HL-60 (cell line): ENCODE data around the gene PSMA1.
"Not testable (repeated sequence)": the region's sequence is repeated elsewhere in the genome, so short reads cannot be mapped to it uniquely, and the experiment has no call there.

Source experiments
- DNase-seq, 2 experiments: peaks; one replicate each; pipeline ENCODE4 v3.0.0-alpha.2; 2010 to 2020; ENCODE audit warnings: low read depth in 1 of 2, low spot score in 1 of 2
- H3K27ac ChIP-seq: fragments of 250-450 bp; sonication (Bioruptor Pico); replicated peaks from 2 replicates; pipeline ENCODE4 v1.5.1; 2020; ENCODE audit warnings: mild to moderate bottlenecking, moderate library complexity
- H3K27me3 ChIP-seq: fragments of 250-450 bp; sonication (Bioruptor Pico); 2 replicates; pipeline ENCODE4 v1.5.1; 2021; ENCODE audit warnings: mild to moderate bottlenecking, moderate library complexity; ENCODE audit not compliant: insufficient read depth, poor library complexity, severe bottlenecking
- H3K4me3 ChIP-seq: replicated peaks from 2 replicates; pipeline ENCODE4 v1.5.1; 2011; ENCODE audit warnings: mild to moderate bottlenecking, control low read depth, low read length; ENCODE audit not compliant: insufficient read depth
- GABPA ChIP-seq: IDR thresholded peaks from 2 replicates; pipeline ENCODE4 v1.6.1; 2012; ENCODE audit warnings: low read depth
- POLR2AphosphoS5 ChIP-seq: IDR thresholded peaks from 2 replicates; pipeline ENCODE4 v1.6.1; 2012; ENCODE audit warnings: low read depth
- REST ChIP-seq: IDR thresholded peaks from 2 replicates; pipeline ENCODE4 v1.6.1; 2012; ENCODE audit warnings: low read depth; ENCODE audit not compliant: insufficient replicate concordance
- SPI1 ChIP-seq: IDR thresholded peaks from 2 replicates; pipeline ENCODE4 v1.6.1; 2012; ENCODE audit warnings: low read depth, mild to moderate bottlenecking, borderline replicate concordance
- long read RNA-seq: library from polyadenylated mRNA; unstranded; transcript quantifications from one replicate; pipeline ENCODE4 v2.0.0, GENCODE V29; 2020
- TF ChIP-seq, protein P1 (sequence below): IDR thresholded peaks from one replicate; pipeline ENCODE4 v1.5.1; 2011; ENCODE audit warnings: low read length, control low read depth, inconsistent platforms; ENCODE audit not compliant: insufficient read depth

PSMA1 gene
- long read RNA-seq, transcript PSMA1-209 (10 exons, 1,527 nt), result minor isoform, 13 of 624 reads
- long read RNA-seq, transcript PSMA1-201 (10 exons, 1,505 nt), result major isoform, 406 of 624 reads
- long read RNA-seq, transcript PSMA1-202 (11 exons, 1,266 nt), result minor isoform, 86 of 624 reads
- long read RNA-seq, partial matches to known transcripts, result 5 of 624 reads
- long read RNA-seq, other reads (novel, unspliced or antisense), result 111 of 624 reads

- TF ChIP-seq REST, result no peak
- TF ChIP-seq, protein P1, sequence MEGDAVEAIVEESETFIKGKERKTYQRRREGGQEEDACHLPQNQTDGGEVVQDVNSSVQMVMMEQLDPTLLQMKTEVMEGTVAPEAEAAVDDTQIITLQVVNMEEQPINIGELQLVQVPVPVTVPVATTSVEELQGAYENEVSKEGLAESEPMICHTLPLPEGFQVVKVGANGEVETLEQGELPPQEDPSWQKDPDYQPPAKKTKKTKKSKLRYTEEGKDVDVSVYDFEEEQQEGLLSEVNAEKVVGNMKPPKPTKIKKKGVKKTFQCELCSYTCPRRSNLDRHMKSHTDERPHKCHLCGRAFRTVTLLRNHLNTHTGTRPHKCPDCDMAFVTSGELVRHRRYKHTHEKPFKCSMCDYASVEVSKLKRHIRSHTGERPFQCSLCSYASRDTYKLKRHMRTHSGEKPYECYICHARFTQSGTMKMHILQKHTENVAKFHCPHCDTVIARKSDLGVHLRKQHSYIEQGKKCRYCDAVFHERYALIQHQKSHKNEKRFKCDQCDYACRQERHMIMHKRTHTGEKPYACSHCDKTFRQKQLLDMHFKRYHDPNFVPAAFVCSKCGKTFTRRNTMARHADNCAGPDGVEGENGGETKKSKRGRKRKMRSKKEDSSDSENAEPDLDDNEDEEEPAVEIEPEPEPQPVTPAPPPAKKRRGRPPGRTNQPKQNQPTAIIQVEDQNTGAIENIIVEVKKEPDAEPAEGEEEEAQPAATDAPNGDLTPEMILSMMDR, result no peak
- no peak; the same call in 1 of the 2 replicates for TF ChIP-seq GABPA
- peak; percentile 94 for TF ChIP-seq POLR2AphosphoS5
- TF ChIP-seq SPI1, result peak; percentile 77; the same call in 1 of the 2 replicates
- H3K27ac ChIP-seq, result peak within 1 kb of the TSS; percentile 87
- H3K4me3 ChIP-seq, result peak within 1 kb of the TSS; percentile 87
- H3K27me3 ChIP-seq, result no peaks in the 10 kb centered on the region
- DNase-seq, result peak; percentile 92 to 98
Measured at GRCh38 chr11:14519917-14520746, at the start of gene PSMA1. Gene PSMA1 (minus strand): TSS chr11:14520386. CDS start chr11:14520299, 87 bp downstream.

DNA sequence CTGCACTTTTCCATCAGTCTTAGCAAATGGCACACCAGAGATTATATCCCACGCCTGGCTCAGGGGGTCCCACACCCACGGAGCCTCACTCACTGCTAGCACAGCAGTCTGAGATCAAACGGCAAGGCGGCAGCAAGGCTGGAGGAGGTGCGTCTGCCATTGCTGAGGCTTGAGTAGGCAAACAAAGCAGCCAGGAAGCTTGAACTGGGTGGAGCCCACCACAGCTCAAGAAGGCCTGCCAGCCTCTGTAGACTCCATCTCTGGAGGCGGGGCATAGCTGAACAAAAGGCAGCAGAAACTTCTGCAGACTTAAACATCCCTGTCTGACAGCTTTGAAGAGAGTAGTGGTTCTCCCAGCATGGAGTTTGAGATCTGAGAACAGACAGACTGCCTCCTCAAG, 49.3 kb upstream of the PSMA1 start:
- H3K27me3 ChIP-seq, H3K4me3 ChIP-seq, H3K27ac ChIP-seq, DNase-seq: not testable (repeated sequence)

DNA sequence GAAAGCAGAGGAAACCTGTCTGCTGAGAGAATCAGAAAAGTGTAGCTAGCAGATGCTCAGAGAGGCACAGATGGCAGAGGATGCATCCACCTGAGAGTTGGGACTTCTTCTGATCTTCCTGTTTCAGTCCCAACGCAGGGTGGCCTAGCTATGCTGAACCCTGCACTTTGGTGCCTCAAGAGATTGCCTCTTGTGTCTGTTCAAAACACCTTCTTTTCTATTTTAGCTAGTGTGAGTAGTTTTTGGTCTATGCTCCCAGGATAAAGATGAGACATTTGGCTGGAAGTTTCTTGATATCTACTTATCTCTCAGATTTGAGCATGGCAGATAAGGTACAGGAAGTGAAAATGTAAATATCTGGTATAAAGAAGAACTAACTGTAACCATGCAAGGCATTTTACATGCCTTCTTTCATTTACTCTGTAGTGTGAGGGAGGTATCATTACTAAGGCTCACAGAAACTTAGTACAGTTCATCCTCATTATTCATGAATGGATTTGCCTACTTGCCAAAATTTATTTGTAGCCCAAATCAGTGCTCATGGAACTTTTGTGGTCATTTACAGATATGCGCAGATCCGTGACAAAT, 47.0 kb upstream of the PSMA1 start:
- Histone ChIP-seq H3K27me3 (no peaks in the 10 kb centered on the region), H3K27ac (no peak overlapping the region), H3K4me3 (no peak overlapping the region)
- TF ChIP-seq GABPA (no peak), REST (no peak), POLR2AphosphoS5 (no peak), SPI1 (no peak)
- TF ChIP-seq, protein P1, result no peak
- DNase-seq, result no peak

DNA sequence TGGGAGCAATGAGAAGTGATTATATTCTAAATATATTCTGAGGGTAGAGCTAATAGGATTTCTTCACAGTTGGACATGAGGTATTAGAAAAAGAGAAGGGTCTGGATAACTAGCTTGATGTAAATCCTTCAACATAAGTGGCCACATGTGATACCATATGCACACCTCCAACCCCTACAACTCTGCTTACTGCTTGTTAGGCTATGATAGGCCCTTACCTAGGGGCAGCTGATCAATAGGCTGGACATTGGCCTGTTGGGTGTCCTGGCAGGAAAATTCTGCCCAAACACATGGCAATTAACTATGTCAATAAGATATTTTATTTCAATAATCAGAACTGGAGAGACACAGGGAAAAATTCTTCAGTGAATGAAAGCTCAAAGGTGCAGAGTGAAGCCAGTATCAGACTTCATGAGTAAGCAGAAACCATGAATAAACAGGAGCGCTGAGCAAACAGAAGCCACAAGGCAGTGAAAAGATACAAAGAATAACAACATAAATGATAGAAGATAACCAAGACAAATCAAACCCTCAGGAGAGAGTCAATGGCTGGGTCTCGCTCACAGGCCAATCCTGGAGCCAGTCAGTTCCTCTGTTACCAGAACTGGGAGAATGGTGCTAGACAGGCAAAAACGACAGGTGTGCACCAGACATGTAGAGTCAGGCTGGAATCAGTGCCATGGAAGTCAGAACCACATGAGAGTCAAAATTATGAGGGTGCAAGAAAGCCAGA, 46.3 kb upstream of the PSMA1 start:
- DNase-seq, result no peak
- Histone ChIP-seq H3K27ac (no peak overlapping the region), H3K4me3 (no peak overlapping the region), H3K27me3 (no peaks in the 10 kb centered on the region)
- no peak for TF ChIP-seq GABPA
